ENCODE data around the gene BBS1. TPM values are rescaled to one million over a fixed set of nuclear protein-coding genes. Genes with fewer than 3 reads are reported as not detected.

BBS1 gene
- total RNA-seq, 1 experiment from 2014 or later = 32.2 TPM

GRCh38 chr11:66523611-66524010 lies 13.2 kb downstream of the BBS1 start:
- Mint-ChIP-seq H3K4me3 (ENCODE audit: low read depth, unreplicated experiment) (no peak overlapping the region), H3K27ac (ENCODE audit: unreplicated experiment) (no peak overlapping the region), H3K4me1 (ENCODE audit: low read depth, unreplicated experiment) (no peaks in the 10 kb centered on the region), H3K27me3 (ENCODE audit: unreplicated experiment) (no peaks in the 10 kb centered on the region), H3K36me3 (ENCODE audit: insufficient read depth, unreplicated experiment) (peaks cover 29% of the 10 kb centered on the region), H3K9me3 (ENCODE audit: low read depth, unreplicated experiment) (no peaks in the 10 kb centered on the region)
- CTCF ChIA-PET = no interaction called here
- BruUV-seq (replicated peaks) = no TSS peak
- intact Hi-C loops (cut with micrococcal nuclease; ENCODE audit: unreplicated experiment) = no loop called here
- no peak for TF ChIP-seq CTCF (IDR thresholded peaks at IDR 0.05; ENCODE audit: unreplicated experiment)
- no peak for DNase-seq

GRCh38 chr11:66524304-66525040 lies 14.0 kb downstream of the BBS1 start:
- no peaks in the 10 kb centered on the region for H3K9me3 Mint-ChIP-seq (ENCODE audit: low read depth, unreplicated experiment)
- BruUV-seq (replicated peaks) = no TSS peak
- CTCF ChIA-PET = no interaction called here

GRCh38 chr11:66529069-66529468 lies 18.6 kb downstream of the BBS1 start:
- Mint-ChIP-seq H3K27ac (ENCODE audit: unreplicated experiment) (no peak overlapping the region), H3K9me3 (ENCODE audit: low read depth, unreplicated experiment) (no peaks in the 10 kb centered on the region), H3K36me3 (ENCODE audit: insufficient read depth, unreplicated experiment) (peaks cover 11% of the 10 kb centered on the region), H3K4me3 (ENCODE audit: low read depth, unreplicated experiment) (no peak overlapping the region), H3K27me3 (ENCODE audit: unreplicated experiment) (no peaks in the 10 kb centered on the region), H3K4me1 (ENCODE audit: low read depth, unreplicated experiment) (no peaks in the 10 kb centered on the region)
- CTCF ChIA-PET = interaction anchor here (0.6 kb wide), 2 partner anchors 200 to 1842 kb away, joined by 3 to 4 read pairs; no protein-coding TSS in a partner anchor
- intact Hi-C loops (cut with micrococcal nuclease; ENCODE audit: unreplicated experiment) = no loop called here
- DNase-seq = no peak
- no peak for TF ChIP-seq CTCF (IDR thresholded peaks at IDR 0.05; ENCODE audit: unreplicated experiment)
- BruUV-seq (replicated peaks) = no TSS peak

More at GRCh38 chr11:66524304-66525040, 14.0 kb downstream of the BBS1 start:
- no peak for DNase-seq
- Mint-ChIP-seq H3K36me3 (ENCODE audit: insufficient read depth, unreplicated experiment) (peaks cover 29% of the 10 kb centered on the region), H3K4me1 (ENCODE audit: low read depth, unreplicated experiment) (no peaks in the 10 kb centered on the region), H3K27me3 (ENCODE audit: unreplicated experiment) (no peaks in the 10 kb centered on the region), H3K4me3 (ENCODE audit: low read depth, unreplicated experiment) (no peak overlapping the region), H3K27ac (ENCODE audit: unreplicated experiment) (no peak overlapping the region)
- intact Hi-C loops (cut with micrococcal nuclease; ENCODE audit: unreplicated experiment) = no loop called here
- no peak for TF ChIP-seq CTCF (IDR thresholded peaks at IDR 0.05; ENCODE audit: unreplicated experiment)

- H3K36me3 Mint-ChIP-seq (ENCODE audit: insufficient read depth, unreplicated experiment) = peaks cover 8% of the 10 kb centered on the region
- intact Hi-C loops (cut with micrococcal nuclease; ENCODE audit: unreplicated experiment) = no loop called here
- no peak overlapping the region for H3K4me3 Mint-ChIP-seq (ENCODE audit: low read depth, unreplicated experiment)
- BruUV-seq (replicated peaks) = no TSS peak
- no peaks in the 10 kb centered on the region for H3K27me3 Mint-ChIP-seq (ENCODE audit: unreplicated experiment)
- CTCF ChIA-PET = interaction anchor here (0.6 kb wide), 2 partner anchors 199 to 1841 kb away, joined by 3 to 4 read pairs; no protein-coding TSS in a partner anchor
- no peak overlapping the region for H3K27ac Mint-ChIP-seq (ENCODE audit: unreplicated experiment)
- no peaks in the 10 kb centered on the region for H3K9me3 Mint-ChIP-seq (ENCODE audit: low read depth, unreplicated experiment)
- no peak for TF ChIP-seq CTCF (IDR thresholded peaks at IDR 0.05; ENCODE audit: unreplicated experiment)
- no peaks in the 10 kb centered on the region for H3K4me1 Mint-ChIP-seq (ENCODE audit: low read depth, unreplicated experiment)
- no peak for DNase-seq
Measured at GRCh38 chr11:66529655-66530054, 19.2 kb downstream of the BBS1 start.
